Smooth muscle cell (in vitro differentiated cells): ENCODE results near the gene SCN5A. TPM values are rescaled to one million over a fixed set of nuclear protein-coding genes. Genes with fewer than 3 reads are reported as not detected.

Source experiments
- DNase-seq: peaks from one replicate; lab custom pipeline; 2025; ENCODE audit not compliant: unreplicated experiment; lab: John Stamatoyannopoulos, UW
- H2AFZ ChIP-seq: fragments of 200-600 bp; sonication (generic); 2 replicates; pipeline ENCODE4 v1.6.0; 2016; ENCODE audit warnings: antibody characterized with exemption, low read depth, mild to moderate bottlenecking
- H3F3A ChIP-seq: fragments of 200-600 bp; sonication (generic); 2 replicates; pipeline ENCODE4 v1.6.0; 2017; ENCODE audit warnings: antibody characterized with exemption, low read depth
- H3K27ac ChIP-seq: fragments of 200-600 bp; sonication (generic); 2 replicates; pipeline ENCODE4 v1.5.1; 2016; ENCODE audit warnings: low read depth, mild to moderate bottlenecking
- H3K27me3 ChIP-seq: fragments of 200-600 bp; sonication (generic); 2 replicates; pipeline ENCODE4 v1.6.1; 2016; ENCODE audit warnings: low read depth, mild to moderate bottlenecking
- H3K36me3 ChIP-seq: fragments of 200-600 bp; sonication (generic); 2 replicates; pipeline ENCODE4 v1.5.1; 2016; ENCODE audit warnings: low read depth
- H3K4me1 ChIP-seq: fragments of 200-600 bp; sonication (generic); 2 replicates; pipeline ENCODE4 v1.5.1; 2016; ENCODE audit warnings: low read depth
- H3K4me2 ChIP-seq: fragments of 200-600 bp; sonication (generic); 2 replicates; pipeline ENCODE4 v1.6.0; 2016; ENCODE audit warnings: mild to moderate bottlenecking
- H3K4me3 ChIP-seq: fragments of 200-600 bp; sonication (generic); 2 replicates; pipeline ENCODE4 v1.5.1; 2016; ENCODE audit warnings: mild to moderate bottlenecking
- H3K79me2 ChIP-seq: fragments of 200-600 bp; sonication (generic); 2 replicates; pipeline ENCODE4 v1.6.0; 2016; ENCODE audit warnings: low read depth, mild to moderate bottlenecking
- H3K9ac ChIP-seq: fragments of 200-600 bp; sonication (generic); 2 replicates; pipeline ENCODE4 v1.6.0; 2016; ENCODE audit warnings: low read depth
- H3K9me3 ChIP-seq: fragments of 200-600 bp; sonication (generic); replicated peaks from 2 replicates; pipeline ENCODE4 v1.5.1; 2016; ENCODE audit warnings: low read depth
- H4K20me1 ChIP-seq: fragments of 200-600 bp; sonication (generic); 2 replicates; pipeline ENCODE4 v1.6.0; 2016; ENCODE audit warnings: low read depth
- WGBS: methylation state at CpG from one replicate; pipeline ENCODE4 v1.1.7; 2016; ENCODE audit warnings: low lambda C conversion rate; 5-methylcytosine and 5-hydroxymethylcytosine counted together
- polyA plus RNA-seq: library from polyadenylated mRNA; unstranded; fragments of >200 nt; fragmentation: Nextera tagmentation; extraction: Ambion mirVana; gene quantifications from 2 replicates; pipeline ENCODE4 v1.2.1, GENCODE V29; 2016
- total RNA-seq: library from RNA; depleted of rRNA; stranded (reverse); fragments of >200 nt; gene quantifications from 2 replicates; pipeline ENCODE4 v1.2.3, GENCODE V29; 2014
- TF ChIP-seq, protein P1 (sequence below): fragments of 200-600 bp; sonication (generic); IDR thresholded peaks from 2 replicates; pipeline ENCODE4 v1.5.1; 2017; ENCODE audit warnings: borderline replicate concordance, mild to moderate bottlenecking, antibody characterized with exemption; ENCODE audit not compliant: insufficient read depth, poor library complexity, severe bottlenecking

SCN5A gene
- total and polyA plus RNA-seq, 2 experiments from 2014 or later: 0.93 to 3.4 TPM

- H2AFZ ChIP-seq: no peak overlapping the region
- TF ChIP-seq, protein P1, sequence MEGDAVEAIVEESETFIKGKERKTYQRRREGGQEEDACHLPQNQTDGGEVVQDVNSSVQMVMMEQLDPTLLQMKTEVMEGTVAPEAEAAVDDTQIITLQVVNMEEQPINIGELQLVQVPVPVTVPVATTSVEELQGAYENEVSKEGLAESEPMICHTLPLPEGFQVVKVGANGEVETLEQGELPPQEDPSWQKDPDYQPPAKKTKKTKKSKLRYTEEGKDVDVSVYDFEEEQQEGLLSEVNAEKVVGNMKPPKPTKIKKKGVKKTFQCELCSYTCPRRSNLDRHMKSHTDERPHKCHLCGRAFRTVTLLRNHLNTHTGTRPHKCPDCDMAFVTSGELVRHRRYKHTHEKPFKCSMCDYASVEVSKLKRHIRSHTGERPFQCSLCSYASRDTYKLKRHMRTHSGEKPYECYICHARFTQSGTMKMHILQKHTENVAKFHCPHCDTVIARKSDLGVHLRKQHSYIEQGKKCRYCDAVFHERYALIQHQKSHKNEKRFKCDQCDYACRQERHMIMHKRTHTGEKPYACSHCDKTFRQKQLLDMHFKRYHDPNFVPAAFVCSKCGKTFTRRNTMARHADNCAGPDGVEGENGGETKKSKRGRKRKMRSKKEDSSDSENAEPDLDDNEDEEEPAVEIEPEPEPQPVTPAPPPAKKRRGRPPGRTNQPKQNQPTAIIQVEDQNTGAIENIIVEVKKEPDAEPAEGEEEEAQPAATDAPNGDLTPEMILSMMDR: no peak
- no peak overlapping the region for H3K4me2 ChIP-seq
- no peak overlapping the region for H3K27ac ChIP-seq
- no peaks in the 10 kb centered on the region for H3K79me2 ChIP-seq
- H3K9me3 ChIP-seq: no peaks in the 10 kb centered on the region
- WGBS: 77% methylated on average over 5 of the region's 5 CpGs
- H3K27me3 ChIP-seq: peaks cover 10% of the 10 kb centered on the region
- H3K36me3 ChIP-seq: no peaks in the 10 kb centered on the region
- no peak overlapping the region for H3K4me3 ChIP-seq
- no peaks in the 10 kb centered on the region for H3F3A ChIP-seq
- no peak for DNase-seq
- H3K4me1 ChIP-seq: no peaks in the 10 kb centered on the region
- H4K20me1 ChIP-seq: no peaks in the 10 kb centered on the region
- H3K9ac ChIP-seq: no peak overlapping the region
Measured at GRCh38 chr3:38684546-38684945, 35.1 kb upstream of the SCN5A start.

- Histone ChIP-seq H3K79me2 (no peaks in the 10 kb centered on the region), H3K27me3 (no peaks in the 10 kb centered on the region), H4K20me1 (no peaks in the 10 kb centered on the region), H3K27ac (no peak overlapping the region), H3K9me3 (no peaks in the 10 kb centered on the region), H3K36me3 (no peaks in the 10 kb centered on the region), H3K4me3 (no peak overlapping the region), H3K4me1 (no peaks in the 10 kb centered on the region), H3F3A (no peaks in the 10 kb centered on the region), H2AFZ (no peak overlapping the region), H3K9ac (no peak overlapping the region), H3K4me2 (no peak overlapping the region)
- 31% methylated on average over 4 of the region's 4 CpGs for WGBS
- DNase-seq: no peak
- TF ChIP-seq, protein P1: no peak
Measured at GRCh38 chr3:38669668-38670067, 20.2 kb upstream of the SCN5A start.

- Histone ChIP-seq H3K9me3 (no peaks in the 10 kb centered on the region), H3K36me3 (no peaks in the 10 kb centered on the region), H2AFZ (no peak overlapping the region), H3K4me2 (no peak overlapping the region), H3K4me3 (no peak overlapping the region), H3K9ac (no peak overlapping the region), H3K79me2 (no peaks in the 10 kb centered on the region), H4K20me1 (no peaks in the 10 kb centered on the region), H3K27ac (no peak overlapping the region), H3F3A (no peaks in the 10 kb centered on the region), H3K27me3 (peaks cover 23% of the 10 kb centered on the region), H3K4me1 (peaks cover 3% of the 10 kb centered on the region)
- WGBS: 19% methylated on average over 4 of the region's 4 CpGs
- TF ChIP-seq, protein P1: peak; percentile 29
- DNase-seq: no peak
Measured at GRCh38 chr3:38662544-38662943, 13.1 kb upstream of the SCN5A start.

DNA sequence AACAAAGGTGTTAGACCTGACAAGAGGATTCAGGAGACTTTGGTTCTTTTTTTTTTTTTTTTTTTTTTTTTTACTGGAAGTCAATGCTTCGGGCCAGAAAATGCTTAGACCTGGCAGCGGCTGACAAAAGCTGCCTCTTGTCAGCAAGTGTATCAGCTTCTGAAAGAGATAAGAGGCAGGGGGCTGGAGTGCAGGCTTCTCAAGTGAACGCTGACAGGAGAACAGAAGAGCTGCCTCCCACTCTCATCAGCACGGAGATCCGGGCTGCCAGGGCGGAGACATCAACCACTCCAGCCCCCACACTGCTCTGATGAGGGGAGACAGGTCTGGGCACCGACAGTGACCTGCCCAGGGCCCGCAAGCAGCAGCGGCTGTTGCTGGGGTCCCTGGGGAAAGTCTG, 9.4 kb upstream of the SCN5A start:
- H3K27me3 ChIP-seq: peaks cover 31% of the 10 kb centered on the region
- H3K4me2 ChIP-seq: no peak overlapping the region
- H3K79me2 ChIP-seq: no peaks in the 10 kb centered on the region
- 54% methylated on average over 9 of the region's 9 CpGs for WGBS
- TF ChIP-seq, protein P1: no peak
- H3F3A ChIP-seq: no peaks in the 10 kb centered on the region
- H3K36me3 ChIP-seq: no peaks in the 10 kb centered on the region
- no peaks in the 10 kb centered on the region for H4K20me1 ChIP-seq
- no peak overlapping the region for H3K9ac ChIP-seq
- no peak overlapping the region for H3K27ac ChIP-seq
- DNase-seq: no peak
- no peak overlapping the region for H2AFZ ChIP-seq
- H3K9me3 ChIP-seq: no peaks in the 10 kb centered on the region
- H3K4me1 ChIP-seq: peaks cover 3% of the 10 kb centered on the region
- no peak overlapping the region for H3K4me3 ChIP-seq
